K562 (cell line): ENCODE measurements around the gene DCST1. TPM values are rescaled to one million over a fixed set of nuclear protein-coding genes. Genes with fewer than 3 reads are reported as not detected.

ENCODE experiments used
- ARID3B ChIP-seq: fragments of 250-450 bp; sonication (Bioruptor Pico); IDR thresholded peaks from 2 replicates; pipeline ENCODE4 v1.4.0; 2020; ENCODE audit warnings: borderline replicate concordance
- CBFB ChIP-seq: sonication (generic); formaldehyde crosslinking; IDR thresholded peaks from 2 replicates; pipeline ENCODE4 v1.4.0; 2020; ENCODE audit warnings: mild to moderate bottlenecking, missing genetic modification reagents
- CC2D1A ChIP-seq: fragments of 450-650 bp; IDR thresholded peaks from 2 replicates; pipeline ENCODE4 v1.6.1; 2017; ENCODE audit warnings: mild to moderate bottlenecking
- CREB1 ChIP-seq, 2 experiments: sonication (generic) in 1 of 2; formaldehyde crosslinking in 1 of 2; IDR thresholded peaks; 2 replicates each; pipeline versions ENCODE4 v1.6.1 to v1.8.0; 2012 to 2022; ENCODE audit warnings: inconsistent platforms in 1 of 2, mild to moderate bottlenecking in 1 of 2, missing genetic modification reagents in 1 of 2, moderate library complexity in 1 of 2
- DDX20 ChIP-seq: fragments of 450-650 bp; IDR thresholded peaks from 2 replicates; pipeline ENCODE4 v1.6.1; 2016; ENCODE audit warnings: missing genetic modification characterization, low read depth, mild to moderate bottlenecking, missing compliant biosample characterization, moderate library complexity
- HDAC6 ChIP-seq: IDR thresholded peaks from 2 replicates; pipeline ENCODE4 v1.6.1; 2012; ENCODE audit warnings: low read depth, mild to moderate bottlenecking, control low read depth, inconsistent platforms, low read length, moderate library complexity
- JUN ChIP-seq, 2 experiments: sonication (generic) in 1 of 2; formaldehyde crosslinking in 1 of 2; IDR thresholded peaks; 2 replicates each; pipeline versions ENCODE4 v1.6.1 to v1.8.0; 2012 to 2022; ENCODE audit warnings: borderline replicate concordance in 2 of 2, mild to moderate bottlenecking in 2 of 2, improper control_type of control experiment in 1 of 2, low read depth in 1 of 2, low read length in 1 of 2, missing genetic modification reagents in 1 of 2
- PRPF4 ChIP-seq: fragments of 200-400 bp; formaldehyde crosslinking; IDR thresholded peaks from one replicate; pipeline ENCODE4 v1.6.1; 2017; ENCODE audit warnings: low read length, low read depth, mild to moderate bottlenecking; ENCODE audit not compliant: insufficient read depth, poor library complexity, severe bottlenecking
- RBM15 ChIP-seq: fragments of 200-400 bp; formaldehyde crosslinking; IDR thresholded peaks from 2 replicates; pipeline ENCODE4 v1.6.1; 2018; ENCODE audit warnings: mild to moderate bottlenecking, low read length, moderate library complexity; ENCODE audit not compliant: insufficient read depth
- SMC3 ChIP-seq: conservative IDR thresholded peaks from 2 replicates; pipeline ENCODE4 v1.6.1; 2011; ENCODE audit warnings: low read depth, low read length, improper control_type of control experiment; ENCODE audit not compliant: insufficient read depth
- THRAP3 ChIP-seq: fragments of 450-650 bp; IDR thresholded peaks from 2 replicates; pipeline ENCODE4 v1.6.1; 2016; ENCODE audit warnings: mild to moderate bottlenecking, inconsistent platforms, borderline replicate concordance
- ZBTB7A ChIP-seq: IDR thresholded peaks from 2 replicates; pipeline ENCODE4 v1.6.1; 2011; ENCODE audit warnings: low read depth, mild to moderate bottlenecking, low read length, moderate library complexity, borderline replicate concordance; ENCODE audit not compliant: control insufficient read depth
- ZKSCAN1 ChIP-seq: fragments of 150-350 bp; IDR thresholded peaks from 2 replicates; pipeline ENCODE4 v1.6.1; 2016; ENCODE audit warnings: low read depth, low read length
- ZNF408 ChIP-seq: fragments of 250-450 bp; sonication (Bioruptor Pico); IDR thresholded peaks from 2 replicates; pipeline ENCODE4 v1.4.0; 2020; ENCODE audit warnings: low read depth, mild to moderate bottlenecking, moderate library complexity
- ZNF589 ChIP-seq: fragments of 200-800 bp; sonication (Bioruptor generic); IDR thresholded peaks from 2 replicates; pipeline ENCODE4 v1.6.1; 2016; ENCODE audit warnings: low read depth, missing genetic modification characterization, missing compliant biosample characterization
- ZNF695 ChIP-seq: fragments of 450-650 bp; formaldehyde crosslinking; IDR thresholded peaks from 2 replicates; pipeline ENCODE4 v1.4.0; 2020; ENCODE audit warnings: mild to moderate bottlenecking, moderate library complexity
- ZNF740 ChIP-seq, 3 experiments: fragments of 200-800 bp in 1 of 3; sonication (Bioruptor generic) in 1 of 3; sonication (generic) in 1 of 3; formaldehyde crosslinking in 1 of 3; IDR thresholded peaks; 2 replicates each; pipeline versions ENCODE4 v1.6.1 to v1.8.0; 2016 to 2022; ENCODE audit warnings: mild to moderate bottlenecking in 2 of 3, missing compliant biosample characterization in 2 of 3, missing genetic modification characterization in 2 of 3, missing genetic modification reagents in 1 of 3
- polyA plus RNA-seq, 8 experiments: library from polyadenylated mRNA; depleted of rRNA in 4 of 8; stranded (reverse) in 5 of 8; unstranded in 3 of 8; fragments of >200 nt; fragmentation: Nextera tagmentation in 2 of 8; fragmentation: Illumina TruSeq in 1 of 8; extraction: Ambion mirVana in 2 of 8; extraction: Trizol in 1 of 8; gene quantifications; 2 replicates each; pipeline versions ENCODE4 v1.2.1 to v1.2.3, GENCODE V29; 2011 to 2014; ENCODE audit warnings: inconsistent platforms in 1 of 8, missing spikeins in 1 of 8
- total RNA-seq, 7 experiments: library from RNA; depleted of rRNA in 6 of 7; stranded (reverse); fragments of >200 nt in 6 of 7; fragmentation: Illumina TruSeq in 2 of 7; extraction: Trizol in 2 of 7; gene quantifications; 2 replicates each; pipeline versions ENCODE4 v1.2.1 to v1.2.3, GENCODE V29; 2011 to 2021; ENCODE audit warnings: low replicate concordance in 1 of 7
- TF ChIP-seq, protein P1 (sequence below): sonication (generic); formaldehyde crosslinking; IDR thresholded peaks from 2 replicates; pipeline ENCODE4 v1.8.0; 2022; ENCODE audit warnings: mild to moderate bottlenecking, missing genetic modification reagents
- TF ChIP-seq, protein P2 (sequence below): sonication (generic); formaldehyde crosslinking; IDR thresholded peaks from 2 replicates; pipeline ENCODE4 v1.8.0; 2022; ENCODE audit warnings: missing genetic modification reagents, mild to moderate bottlenecking, moderate library complexity, borderline replicate concordance
- TF ChIP-seq, protein P3 (sequence below): fragments of 450-650 bp; IDR thresholded peaks from 2 replicates; pipeline ENCODE4 v1.6.1; 2016; ENCODE audit warnings: antibody characterized with exemption

DCST1 gene
- total and polyA plus RNA-seq, 9 of the 15 experiments (the other 6 are each of a cell fraction or from before 2014, with no cell fraction given): not detected

DNA sequence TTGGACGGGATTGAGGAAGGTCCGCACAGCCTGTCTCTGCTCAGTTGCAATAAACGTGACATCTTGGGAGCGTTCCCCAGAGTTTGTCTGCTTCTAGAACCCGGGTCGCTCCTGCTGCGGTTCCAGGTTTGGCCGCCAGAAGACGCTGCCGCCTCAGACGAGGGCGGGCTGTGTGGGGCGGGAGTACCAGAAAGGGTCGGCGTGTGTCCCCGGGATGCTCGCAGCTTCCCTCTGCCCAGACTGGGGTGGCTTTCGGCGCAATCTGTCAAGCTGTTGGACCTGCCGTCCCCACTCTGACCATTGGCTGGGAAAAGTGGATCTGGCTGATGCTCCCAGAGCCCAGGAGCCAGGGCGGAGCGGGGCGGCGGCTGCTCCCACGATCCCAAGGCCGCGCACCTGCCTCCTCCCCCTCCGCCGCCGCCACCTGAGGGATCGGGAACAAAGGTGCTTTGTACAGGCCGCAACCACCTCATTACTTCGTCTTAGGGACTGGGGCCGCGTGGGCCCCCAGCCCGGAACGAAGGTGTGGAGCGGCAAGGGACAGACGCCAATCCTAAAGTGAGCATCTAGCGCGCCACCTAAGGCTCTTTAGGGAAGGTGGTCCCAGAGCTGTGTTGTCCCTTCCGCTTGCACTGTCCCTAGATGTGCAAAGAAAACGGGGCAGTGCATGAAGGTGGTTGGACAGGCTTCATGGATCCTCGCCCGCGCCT is 29.2 kb downstream of the DCST1 start (continued):
- TF ChIP-seq CC2D1A (peak; percentile 91), JUN (IDR thresholded peaks at IDR 0.05; ENCODE audit: borderline replicate concordance, low read depth, low read length) (no peak), JUN (CRISPR knock-in tag; IDR thresholded peaks at IDR 0.05; ENCODE audit: borderline replicate concordance) (peak; percentile 85; the same call in 1 of the 2 replicates), ZNF589 (CRISPR knock-in tag) (no peak), CREB1 (IDR thresholded peaks at IDR 0.05) (no peak), CREB1 (CRISPR knock-in tag; IDR thresholded peaks at IDR 0.05) (peak; percentile 35), DDX20 (tag) (no peak), SMC3 (peak; percentile 96), RBM15 (no peak), THRAP3 (no peak), ZBTB7A (peak; percentile 57; the same call in 1 of the 2 replicates), HDAC6 (no peak), ARID3B (CRISPR knock-in tag) (no peak), ZNF695 (CRISPR knock-in tag) (no peak), ZKSCAN1 (no peak), PRPF4 (no peak), ZNF740 (CRISPR knock-in tag; IDR thresholded peaks at IDR 0.05) (no peak), ZNF740 (tag; IDR thresholded peaks at IDR 0.05) (no peak), CBFB (CRISPR knock-in tag) (no peak), ZNF408 (CRISPR knock-in tag) (no peak)
- TF ChIP-seq, protein P1, sequence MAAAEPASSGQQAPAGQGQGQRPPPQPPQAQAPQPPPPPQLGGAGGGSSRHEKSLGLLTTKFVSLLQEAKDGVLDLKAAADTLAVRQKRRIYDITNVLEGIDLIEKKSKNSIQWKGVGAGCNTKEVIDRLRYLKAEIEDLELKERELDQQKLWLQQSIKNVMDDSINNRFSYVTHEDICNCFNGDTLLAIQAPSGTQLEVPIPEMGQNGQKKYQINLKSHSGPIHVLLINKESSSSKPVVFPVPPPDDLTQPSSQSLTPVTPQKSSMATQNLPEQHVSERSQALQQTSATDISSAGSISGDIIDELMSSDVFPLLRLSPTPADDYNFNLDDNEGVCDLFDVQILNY (CRISPR knock-in tag): no peak
- TF ChIP-seq, protein P2, sequence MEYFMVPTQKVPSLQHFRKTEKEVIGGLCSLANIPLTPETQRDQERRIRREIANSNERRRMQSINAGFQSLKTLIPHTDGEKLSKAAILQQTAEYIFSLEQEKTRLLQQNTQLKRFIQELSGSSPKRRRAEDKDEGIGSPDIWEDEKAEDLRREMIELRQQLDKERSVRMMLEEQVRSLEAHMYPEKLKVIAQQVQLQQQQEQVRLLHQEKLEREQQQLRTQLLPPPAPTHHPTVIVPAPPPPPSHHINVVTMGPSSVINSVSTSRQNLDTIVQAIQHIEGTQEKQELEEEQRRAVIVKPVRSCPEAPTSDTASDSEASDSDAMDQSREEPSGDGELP: peak; percentile 51; the same call in 1 of the 2 replicates
- TF ChIP-seq, protein P3, sequence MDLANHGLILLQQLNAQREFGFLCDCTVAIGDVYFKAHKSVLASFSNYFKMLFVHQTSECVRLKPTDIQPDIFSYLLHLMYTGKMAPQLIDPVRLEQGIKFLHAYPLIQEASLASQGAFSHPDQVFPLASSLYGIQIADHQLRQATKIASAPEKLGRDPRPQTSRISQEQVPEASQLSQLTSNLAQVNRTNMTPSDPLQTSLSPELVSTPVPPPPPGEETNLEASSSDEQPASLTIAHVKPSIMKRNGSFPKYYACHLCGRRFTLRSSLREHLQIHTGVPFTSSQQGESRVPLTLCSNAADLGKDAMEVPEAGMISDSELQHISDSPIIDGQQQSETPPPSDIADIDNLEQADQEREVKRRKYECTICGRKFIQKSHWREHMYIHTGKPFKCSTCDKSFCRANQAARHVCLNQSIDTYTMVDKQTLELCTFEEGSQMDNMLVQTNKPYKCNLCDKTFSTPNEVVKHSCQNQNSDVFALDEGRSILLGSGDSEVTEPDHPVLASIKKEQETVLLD: no peak
